Forelimb muscle (tissue), 1 donor: Measurements from ENCODE around the gene RERE. TPM values are rescaled to one million over a fixed set of nuclear protein-coding genes. Genes with fewer than 3 reads are reported as not detected.

ENCODE experiments used
- DNase-seq: peaks from one replicate; pipeline ENCODE4 v3.0.0-alpha.2; 2013; ENCODE audit warnings: low read depth
- polyA plus RNA-seq: library from polyadenylated mRNA; unstranded; fragments of 120-200 nt; gene quantifications from one replicate; pipeline ENCODE4 v1.2.1, GENCODE V29; 2013; ENCODE audit not compliant: insufficient read length

Gene RERE
- polyA plus RNA-seq, 1 donor, result 72.2 TPM

GRCh38 chr1:8426996-8427395, 390.4 kb downstream of the RERE start:
- DNase-seq, result no peak

- no peak for DNase-seq
Observed at GRCh38 chr1:8425781-8426161, 391.7 kb downstream of the RERE start.

- DNase-seq, result no peak
Observed at GRCh38 chr1:8425150-8425780, 392.2 kb downstream of the RERE start.

GRCh38 chr1:8424539-8425116, 392.8 kb downstream of the RERE start:
- DNase-seq, result no peak

- no peak for DNase-seq
Observed at GRCh38 chr1:8423692-8424538, 393.5 kb downstream of the RERE start.

- DNase-seq, result no peak
Observed at GRCh38 chr1:8423269-8423691, 394.2 kb downstream of the RERE start.

- no peak for DNase-seq
Observed at GRCh38 chr1:8422510-8423268, 394.8 kb downstream of the RERE start.

GRCh38 chr1:8421721-8422120, 395.7 kb downstream of the RERE start:
- DNase-seq, result no peak

- DNase-seq, result no peak
Observed at GRCh38 chr1:8420318-8420717, 397.1 kb downstream of the RERE start.

GRCh38 chr1:8419861-8420260, 397.6 kb downstream of the RERE start:
- no peak for DNase-seq

- no peak for DNase-seq
Observed at GRCh38 chr1:8419172-8419571, 398.3 kb downstream of the RERE start.

- no peak for DNase-seq
Observed at GRCh38 chr1:8418301-8418700, 399.1 kb downstream of the RERE start.

- no peak for DNase-seq
Observed at GRCh38 chr1:8417625-8418024, 399.8 kb downstream of the RERE start.

- no peak for DNase-seq
Observed at GRCh38 chr1:8416881-8417280, 400.6 kb downstream of the RERE start.

GRCh38 chr1:8415526-8416278, 401.7 kb downstream of the RERE start:
- no peak for DNase-seq

GRCh38 chr1:8412183-8412831, 405.1 kb downstream of the RERE start:
- no peak for DNase-seq

- no peak for DNase-seq
Observed at GRCh38 chr1:8411803-8412182, 405.6 kb downstream of the RERE start.

- no peak for DNase-seq
Observed at GRCh38 chr1:8410791-8411190, 406.6 kb downstream of the RERE start.

GRCh38 chr1:8409606-8410005, 407.8 kb downstream of the RERE start:
- DNase-seq, result no peak

GRCh38 chr1:8409106-8409505, 408.3 kb downstream of the RERE start:
- DNase-seq, result no peak
